ENCODE measurements around the gene ZNF77.

GRCh38 chr19:2922987-2923386, 21.8 kb downstream of the ZNF77 start:
- TF ChIP-seq ZNF384 (IDR thresholded peaks at IDR 0.05) (no peak), PKNOX1 (IDR thresholded peaks at IDR 0.05) (no peak), SP1 (IDR thresholded peaks at IDR 0.05) (no peak), FOXM1 (IDR thresholded peaks at IDR 0.05; ENCODE audit: borderline replicate concordance) (no peak), ELF4 (IDR thresholded peaks at IDR 0.05) (no peak), SUZ12 (IDR thresholded peaks at IDR 0.05) (no peak), BHLHE40 (IDR thresholded peaks at IDR 0.05; ENCODE audit: borderline replicate concordance) (no peak), FOXA1 (IDR thresholded peaks at IDR 0.05) (no peak), HDGF (IDR thresholded peaks at IDR 0.05; ENCODE audit: borderline replicate concordance) (no peak), TARDBP (IDR thresholded peaks at IDR 0.05) (no peak), ARNT (IDR thresholded peaks at IDR 0.05) (no peak)
